ENCODE measurements around the gene GALNT10.
"Not testable (repeated sequence)": the region's sequence is repeated elsewhere in the genome, so short reads cannot be mapped to it uniquely, and the experiment has no call there.

GALNT10 gene

GRCh38 chr5:154190595-154191304 is at the start of gene GALNT10:
Gene GALNT10 (plus strand): TSS chr5:154190733. CDS start chr5:154190867, 134 bp downstream.
- DNase-seq = peak; percentile 71

GRCh38 chr5:154141745-154142221 is 48.8 kb upstream of the GALNT10 start:
- no peak for DNase-seq

- DNase-seq = no peak
These were observed 47.3 kb upstream of the GALNT10 start for GRCh38 chr5:154143211-154143641.

- DNase-seq = no peak
These were observed 45.3 kb upstream of the GALNT10 start for GRCh38 chr5:154145268-154145667.

GRCh38 chr5:154146409-154146808 is 44.1 kb upstream of the GALNT10 start:
- no peak for DNase-seq

GRCh38 chr5:154147666-154148065 is 42.9 kb upstream of the GALNT10 start:
- no peak for DNase-seq

- not testable (repeated sequence) for DNase-seq
These were observed 40.1 kb upstream of the GALNT10 start for GRCh38 chr5:154150471-154150870.

- DNase-seq = no peak
These were observed 32.8 kb upstream of the GALNT10 start for GRCh38 chr5:154157483-154158378.

GRCh38 chr5:154158379-154158737 is 32.2 kb upstream of the GALNT10 start:
- DNase-seq = no peak

GRCh38 chr5:154159343-154159742 is 31.2 kb upstream of the GALNT10 start:
- peak; percentile 36 for DNase-seq

GRCh38 chr5:154162539-154163151 is 27.9 kb upstream of the GALNT10 start:
- peak; percentile 7 for DNase-seq

- DNase-seq = no peak
These were observed 26.9 kb upstream of the GALNT10 start for GRCh38 chr5:154163327-154164248.

GRCh38 chr5:154164249-154164581 is 26.3 kb upstream of the GALNT10 start:
- DNase-seq = no peak

- no peak for DNase-seq
These were observed 24.6 kb upstream of the GALNT10 start for GRCh38 chr5:154165886-154166285.

GRCh38 chr5:154166901-154167791 is 23.4 kb upstream of the GALNT10 start:
- no peak for DNase-seq

- DNase-seq = no peak
These were observed 22.1 kb upstream of the GALNT10 start for GRCh38 chr5:154168395-154168794.

GRCh38 chr5:154172785-154173184 is 17.7 kb upstream of the GALNT10 start:
- no peak for DNase-seq

- DNase-seq = no peak
These were observed 16.4 kb upstream of the GALNT10 start for GRCh38 chr5:154174091-154174490.

GRCh38 chr5:154176181-154176580 is 14.4 kb upstream of the GALNT10 start:
- DNase-seq = peak; percentile 47

GRCh38 chr5:154178661-154179060 is 11.9 kb upstream of the GALNT10 start:
- DNase-seq = no peak
